Stimulated activated naive CD8-positive, alpha-beta T cell treated with anti-CD3 and anti-CD28 coated beads, Interleukin-15, amount 100 ng/mL, for 72 hours (primary cell): Measurements from ENCODE around the gene TMEM266.

Experiments used
- ATAC-seq: fragments of 150-1000 bp; cut with Tn5 transposase; 2 replicates; pipeline ENCODE4 v1.10.0; 2021; ENCODE audit warnings: mild to moderate bottlenecking, moderate library complexity
- DNase-seq, 2 donors: peaks; one replicate each; pipeline ENCODE4 v3.0.0; 2021 to 2022
- H3K27ac Mint-ChIP-seq, 2 donors: one replicate each; pipeline ENCODE4 v1.8.0; 2022; ENCODE audit warnings: mild to moderate bottlenecking in 2 of 2, mixed read lengths in 2 of 2, moderate library complexity in 2 of 2
- H3K27me3 Mint-ChIP-seq: one replicate; pipeline ENCODE4 v1.8.0; 2022; ENCODE audit warnings: mixed read lengths
- H3K4me1 Mint-ChIP-seq: one replicate; pipeline ENCODE4 v1.8.0; 2022; ENCODE audit warnings: mild to moderate bottlenecking, mixed read lengths
- H3K4me3 Mint-ChIP-seq, 2 donors: one replicate each; pipeline ENCODE4 v1.8.0; 2022; ENCODE audit warnings: mild to moderate bottlenecking in 2 of 2, mixed read lengths in 2 of 2, moderate library complexity in 1 of 2
- H3K9me3 Mint-ChIP-seq, 2 donors: one replicate each; pipeline ENCODE4 v1.8.0; 2022; ENCODE audit warnings: mixed read lengths in 2 of 2

TMEM266 gene

GRCh38 chr15:76229266-76229665, 169.5 kb downstream of the TMEM266 start:
- Mint-ChIP-seq H3K27ac (no peak overlapping the region), H3K27me3 (no peaks in the 10 kb centered on the region), H3K4me1 (no peaks in the 10 kb centered on the region), H3K4me3 (no peak overlapping the region), H3K9me3 (no peaks in the 10 kb centered on the region)
- ATAC-seq, result no peak
- DNase-seq, result no peak

DNA sequence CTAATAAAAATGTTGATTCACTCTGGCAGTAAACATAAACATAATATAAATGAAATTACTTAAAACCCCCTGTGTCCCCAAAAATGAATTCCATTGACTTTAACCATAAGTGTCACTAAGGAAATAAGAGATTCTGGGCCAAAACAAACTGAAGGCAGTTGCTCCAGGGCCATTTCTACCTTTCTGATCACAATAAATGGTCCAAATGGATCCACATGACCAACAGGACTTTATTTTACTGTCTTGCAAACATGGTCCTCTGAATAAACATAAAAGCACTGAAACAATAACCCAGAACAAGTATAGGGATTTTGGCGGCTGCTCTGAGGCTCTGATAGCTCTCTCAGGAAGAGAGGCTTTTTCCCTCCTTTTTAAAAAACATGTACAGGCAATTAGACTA, 174.1 kb downstream of the TMEM266 start:
- Mint-ChIP-seq H3K9me3 (no peaks in the 10 kb centered on the region), H3K4me3 (no peak overlapping the region), H3K27ac (no peak overlapping the region), H3K4me1 (no peaks in the 10 kb centered on the region), H3K27me3 (no peaks in the 10 kb centered on the region)
- ATAC-seq, result no peak
- DNase-seq, result no peak

GRCh38 chr15:76234337-76234889, 174.6 kb downstream of the TMEM266 start:
- ATAC-seq, result no peak
- DNase-seq, result no peak
- peak overlapping the region in 1 of 2 donors; percentile 31 for H3K27ac Mint-ChIP-seq
- H3K4me3 Mint-ChIP-seq, result no peak overlapping the region
- H3K9me3 Mint-ChIP-seq, result no peaks in the 10 kb centered on the region
- no peaks in the 10 kb centered on the region for H3K4me1 Mint-ChIP-seq
- no peaks in the 10 kb centered on the region for H3K27me3 Mint-ChIP-seq

DNA sequence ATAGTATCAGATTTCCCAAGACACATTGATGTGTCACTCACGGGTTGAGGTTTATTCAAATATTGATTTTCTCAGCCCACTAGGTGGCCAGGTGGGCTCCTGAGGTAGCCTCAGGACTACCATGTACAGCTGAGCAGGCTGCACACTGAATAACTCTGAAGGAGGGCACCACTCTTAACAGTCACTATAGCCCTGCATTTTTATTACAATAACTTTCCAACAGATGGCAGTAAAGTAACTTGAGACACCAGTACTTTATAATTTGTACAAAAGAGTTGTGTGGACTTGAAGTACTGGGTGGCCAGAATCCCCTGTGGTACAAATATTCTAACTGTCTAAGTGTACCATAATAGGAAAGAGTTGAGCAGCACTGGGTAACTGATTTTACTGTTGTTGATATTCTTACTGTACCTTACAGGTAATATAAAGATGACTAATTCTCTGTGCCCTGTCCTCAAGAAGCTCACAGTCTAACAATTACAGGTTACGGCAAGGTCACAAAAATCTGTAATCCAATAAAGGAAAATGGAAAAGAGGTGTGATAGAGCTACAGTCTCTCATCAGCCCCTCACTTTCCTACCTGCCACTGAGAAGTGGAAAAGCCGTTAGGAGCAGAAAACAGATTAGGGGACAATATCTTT, 175.5 kb downstream of the TMEM266 start:
- no peaks in the 10 kb centered on the region for H3K4me1 Mint-ChIP-seq
- H3K27ac Mint-ChIP-seq, result no peak overlapping the region
- no peaks in the 10 kb centered on the region for H3K27me3 Mint-ChIP-seq
- H3K4me3 Mint-ChIP-seq, result no peak overlapping the region
- ATAC-seq (peak; percentile 71), DNase-seq (no peak)
- H3K9me3 Mint-ChIP-seq, result no peaks in the 10 kb centered on the region

- Mint-ChIP-seq H3K4me3 (no peak overlapping the region), H3K27me3 (no peaks in the 10 kb centered on the region), H3K27ac (peak overlapping the region in 1 of 2 donors; percentile 10), H3K4me1 (no peaks in the 10 kb centered on the region), H3K9me3 (no peaks in the 10 kb centered on the region)
- DNase-seq, result no peak
- ATAC-seq, result no peak
Observed at GRCh38 chr15:76236350-76236749, 176.6 kb downstream of the TMEM266 start.

GRCh38 chr15:76239786-76240185, 180.0 kb downstream of the TMEM266 start:
- no peaks in the 10 kb centered on the region for H3K27me3 Mint-ChIP-seq
- H3K27ac Mint-ChIP-seq, result peak overlapping the region in 1 of 2 donors; percentile 30
- no peaks in the 10 kb centered on the region for H3K4me1 Mint-ChIP-seq
- no peak for DNase-seq
- no peak for ATAC-seq
- H3K9me3 Mint-ChIP-seq, result no peaks in the 10 kb centered on the region
- no peak overlapping the region for H3K4me3 Mint-ChIP-seq

- Mint-ChIP-seq H3K27ac (no peak overlapping the region), H3K27me3 (no peaks in the 10 kb centered on the region), H3K9me3 (no peaks in the 10 kb centered on the region), H3K4me1 (no peaks in the 10 kb centered on the region), H3K4me3 (no peak overlapping the region)
- ATAC-seq (no peak), DNase-seq (no peak)
Observed at GRCh38 chr15:76245072-76245610, 185.4 kb downstream of the TMEM266 start.

- H3K4me1 Mint-ChIP-seq, result no peaks in the 10 kb centered on the region
- DNase-seq, result no peak
- H3K9me3 Mint-ChIP-seq, result no peaks in the 10 kb centered on the region
- no peak overlapping the region for H3K27ac Mint-ChIP-seq
- no peak overlapping the region for H3K4me3 Mint-ChIP-seq
- H3K27me3 Mint-ChIP-seq, result no peaks in the 10 kb centered on the region
- ATAC-seq, result no peak
Observed at GRCh38 chr15:76251717-76252116, 191.9 kb downstream of the TMEM266 start.

DNA sequence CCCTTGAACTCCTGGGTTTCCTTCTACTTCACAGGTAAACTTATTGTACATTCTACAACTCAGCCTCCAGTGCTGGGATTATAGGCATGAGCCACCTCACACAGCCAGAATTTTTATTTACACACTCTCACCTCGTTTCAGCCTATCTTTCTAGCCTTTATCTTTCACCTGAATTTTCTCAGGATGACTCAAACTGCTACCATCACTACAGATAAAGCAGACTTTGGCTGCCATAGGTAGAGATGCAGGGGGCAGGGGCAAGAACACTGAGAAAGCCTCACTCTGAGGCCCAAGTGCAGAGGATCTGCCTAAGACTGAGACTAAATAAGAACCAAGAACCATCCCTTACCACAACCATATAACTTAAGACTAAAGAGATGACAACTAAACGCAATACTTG, 192.5 kb downstream of the TMEM266 start:
- Mint-ChIP-seq H3K27me3 (no peaks in the 10 kb centered on the region), H3K9me3 (no peaks in the 10 kb centered on the region), H3K27ac (no peak overlapping the region), H3K4me3 (no peak overlapping the region), H3K4me1 (no peaks in the 10 kb centered on the region)
- ATAC-seq, result no peak
- DNase-seq, result no peak

GRCh38 chr15:76253691-76254473, 194.1 kb downstream of the TMEM266 start:
- no peak for ATAC-seq
- Mint-ChIP-seq H3K9me3 (no peaks in the 10 kb centered on the region), H3K27me3 (no peaks in the 10 kb centered on the region), H3K27ac (no peak overlapping the region), H3K4me1 (no peaks in the 10 kb centered on the region), H3K4me3 (no peak overlapping the region)
- no peak for DNase-seq
